ENCODE results near the gene CEP63.

Gene CEP63

DNA sequence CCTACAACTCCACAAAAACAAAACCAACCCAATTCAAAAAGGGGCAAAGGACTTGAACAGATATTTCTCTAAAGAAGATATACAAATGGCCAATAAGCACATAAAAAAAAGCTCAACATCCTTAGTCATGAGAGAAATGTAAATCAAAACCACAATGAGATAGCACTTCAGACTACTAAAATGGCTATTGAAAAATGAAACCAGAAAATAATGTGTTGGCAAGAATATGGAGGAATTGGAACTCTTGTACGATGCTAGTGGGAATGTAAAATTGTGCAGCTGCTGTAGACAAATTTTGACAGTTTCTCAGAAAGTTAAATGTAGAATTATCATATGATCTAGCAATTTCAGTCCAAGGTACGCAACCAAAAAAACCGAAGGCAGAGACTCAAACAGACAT is 136.0 kb downstream of the CEP63 start:
- TF ChIP-seq, protein P1, sequence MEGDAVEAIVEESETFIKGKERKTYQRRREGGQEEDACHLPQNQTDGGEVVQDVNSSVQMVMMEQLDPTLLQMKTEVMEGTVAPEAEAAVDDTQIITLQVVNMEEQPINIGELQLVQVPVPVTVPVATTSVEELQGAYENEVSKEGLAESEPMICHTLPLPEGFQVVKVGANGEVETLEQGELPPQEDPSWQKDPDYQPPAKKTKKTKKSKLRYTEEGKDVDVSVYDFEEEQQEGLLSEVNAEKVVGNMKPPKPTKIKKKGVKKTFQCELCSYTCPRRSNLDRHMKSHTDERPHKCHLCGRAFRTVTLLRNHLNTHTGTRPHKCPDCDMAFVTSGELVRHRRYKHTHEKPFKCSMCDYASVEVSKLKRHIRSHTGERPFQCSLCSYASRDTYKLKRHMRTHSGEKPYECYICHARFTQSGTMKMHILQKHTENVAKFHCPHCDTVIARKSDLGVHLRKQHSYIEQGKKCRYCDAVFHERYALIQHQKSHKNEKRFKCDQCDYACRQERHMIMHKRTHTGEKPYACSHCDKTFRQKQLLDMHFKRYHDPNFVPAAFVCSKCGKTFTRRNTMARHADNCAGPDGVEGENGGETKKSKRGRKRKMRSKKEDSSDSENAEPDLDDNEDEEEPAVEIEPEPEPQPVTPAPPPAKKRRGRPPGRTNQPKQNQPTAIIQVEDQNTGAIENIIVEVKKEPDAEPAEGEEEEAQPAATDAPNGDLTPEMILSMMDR (IDR thresholded peaks at IDR 0.05; ENCODE audit: extremely low read depth, missing control alignments), result no peak
- no peak for DNase-seq (ENCODE audit: low spot score)

DNA sequence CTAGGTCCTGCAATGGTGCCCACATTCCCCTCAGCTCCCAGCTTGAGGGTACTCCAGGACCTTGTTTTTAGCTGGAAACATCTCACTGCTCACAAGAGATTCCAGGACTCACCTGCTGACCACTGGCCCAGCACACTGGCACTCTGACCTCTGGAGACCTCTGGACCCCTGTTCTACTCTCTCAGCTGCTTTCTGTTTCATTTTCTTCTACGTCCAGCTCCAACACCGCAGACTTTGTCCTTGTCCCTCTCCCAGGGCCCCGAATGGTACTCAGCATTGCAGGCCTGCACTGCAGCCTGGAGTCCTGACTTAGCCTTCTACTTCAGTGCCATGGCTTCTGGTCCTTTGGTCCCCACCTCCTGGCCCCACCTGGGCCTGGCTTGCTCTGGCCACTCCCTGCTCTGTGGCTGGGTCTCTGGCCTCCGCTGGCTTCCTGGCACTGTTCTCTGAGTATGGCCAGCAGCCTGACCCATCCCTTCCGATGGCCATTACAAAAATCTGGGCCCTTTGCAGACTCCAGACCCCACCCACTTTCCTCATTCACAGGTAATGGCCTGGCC is 137.0 kb downstream of the CEP63 start:
- TF ChIP-seq, protein P1 (IDR thresholded peaks at IDR 0.05; ENCODE audit: extremely low read depth, missing control alignments), result no peak
- no peak for DNase-seq (ENCODE audit: low spot score)

DNA sequence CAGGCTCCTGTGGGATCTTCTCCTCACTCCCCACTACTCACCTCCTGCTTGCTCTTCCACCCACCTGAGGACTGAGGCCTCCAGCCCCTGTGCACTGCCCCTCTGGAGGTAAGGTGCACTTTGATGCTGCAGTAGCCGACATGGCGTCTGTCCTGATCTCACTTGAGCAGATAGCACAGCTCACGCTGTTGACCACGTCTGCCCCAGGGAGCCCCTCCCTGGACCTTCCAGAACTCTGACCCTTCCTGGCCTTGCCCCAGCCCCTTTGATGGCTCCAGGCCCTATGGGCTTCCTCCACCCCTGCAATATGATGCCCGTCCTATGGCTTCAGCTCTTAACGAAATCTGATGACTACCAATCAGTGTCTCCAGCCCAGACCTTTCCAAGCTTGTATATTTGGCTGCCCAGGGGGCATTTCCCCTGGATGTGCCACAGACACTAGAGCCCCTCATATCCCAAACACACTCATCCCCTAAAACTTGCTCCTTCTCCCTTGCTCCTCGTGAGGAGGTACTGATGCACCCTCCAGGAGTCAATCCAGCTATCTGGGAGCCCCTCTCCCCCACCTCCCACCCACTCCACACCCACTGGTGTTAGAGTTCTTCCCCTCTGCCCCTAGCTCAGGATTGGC is 137.9 kb downstream of the CEP63 start:
- TF ChIP-seq, protein P1 (IDR thresholded peaks at IDR 0.05; ENCODE audit: extremely low read depth, missing control alignments), result no peak
- DNase-seq (ENCODE audit: low spot score), result no peak

Data from GM20000 (cell line).